PC-9 (cell line): Measurements from ENCODE around the gene SPHK2. TPM values are rescaled to one million over a fixed set of nuclear protein-coding genes. Genes with fewer than 3 reads are reported as not detected.

ENCODE experiments used
- total RNA-seq: library from RNA; stranded (reverse); gene quantifications from 2 replicates; pipeline ENCODE4 v1.2.3, GENCODE V29; 2021

Gene SPHK2
- total RNA-seq, 1 experiment from 2014 or later = 18.4 TPM

Other genes with a start within 250 kb of the SPHK2 start
- gene KDELR1, start 228.0 kb upstream of the SPHK2 start, total RNA-seq = 220 and 261 TPM in 2 replicates
- gene GRIN2D, start 225.8 kb upstream of the SPHK2 start, total RNA-seq = 3.2 and 3.8 TPM in 2 replicates
- 35.5 and 44.2 TPM in 2 replicates for gene GRWD1, start 173.5 kb upstream of the SPHK2 start, total RNA-seq
- 5.4 and 8.3 TPM in 2 replicates for gene KCNJ14, start 163.9 kb upstream of the SPHK2 start, total RNA-seq
- gene CYTH2, start 150.1 kb upstream of the SPHK2 start, total RNA-seq = 74.4 and 93.0 TPM in 2 replicates
- 13.9 and 19.6 TPM in 2 replicates for gene LMTK3, start 107.7 kb upstream of the SPHK2 start, total RNA-seq
- gene SULT2B1, start 67.3 kb upstream of the SPHK2 start, total RNA-seq = 4.4 and 6.2 TPM in 2 replicates
- not detected in 2 replicates for gene SPACA4, start 12.8 kb upstream of the SPHK2 start, total RNA-seq
- gene FAM83E, start 4.4 kb upstream of the SPHK2 start, total RNA-seq = 12.3 and 17.4 TPM in 2 replicates
- 1,618 and 1,710 TPM in 2 replicates for gene RPL18, start 328 bp upstream of the SPHK2 start, total RNA-seq
- 48.2 and 48.6 TPM in 2 replicates for gene DBP, start 17.9 kb downstream of the SPHK2 start, total RNA-seq
- 11.0 and 12.2 TPM in 2 replicates for gene CA11, start 26.7 kb downstream of the SPHK2 start, total RNA-seq
- 2.9 and 7.4 TPM in 2 replicates for gene NTN5, start 53.5 kb downstream of the SPHK2 start, total RNA-seq
- gene FUT2, start 76.5 kb downstream of the SPHK2 start, total RNA-seq = 8.7 and 9.6 TPM in 2 replicates
- gene MAMSTR, start 100.2 kb downstream of the SPHK2 start, total RNA-seq = 2.6 and 3.9 TPM in 2 replicates
- gene RASIP1, start 121.1 kb downstream of the SPHK2 start, total RNA-seq = 1.3 and 1.4 TPM in 2 replicates
- gene IZUMO1, start 127.4 kb downstream of the SPHK2 start, total RNA-seq = 2.2 and 3.0 TPM in 2 replicates
- 7.9 and 9.6 TPM in 2 replicates for gene FUT1, start 133.1 kb downstream of the SPHK2 start, total RNA-seq
- gene FGF21, start 136.0 kb downstream of the SPHK2 start, total RNA-seq = 0.41 and 0.78 TPM in 2 replicates
- gene BCAT2, start 191.5 kb downstream of the SPHK2 start, total RNA-seq = 69.7 and 70.5 TPM in 2 replicates
- gene HSD17B14, start 217.0 kb downstream of the SPHK2 start, total RNA-seq = 20.7 and 33.6 TPM in 2 replicates
- gene PLEKHA4, start 249.1 kb downstream of the SPHK2 start, total RNA-seq = 0.79 and 1.8 TPM in 2 replicates